NT2/D1 (cell line): ENCODE measurements around the gene ABCF3.

Experiments used
- SUZ12 ChIP-seq: IDR thresholded peaks from 2 replicates; pipeline ENCODE4 v1.6.1; 2011; ENCODE audit not compliant: insufficient read length, insufficient read depth; ENCODE audit errors: extremely low read depth
- YY1 ChIP-seq: IDR thresholded peaks from 2 replicates; pipeline ENCODE4 v1.6.1; 2011; ENCODE audit not compliant: insufficient read length, insufficient read depth

- TF ChIP-seq SUZ12: no peak
- no peak for TF ChIP-seq YY1
Observed at GRCh38 chr3:184167786-184168185, 18.2 kb upstream of the ABCF3 start.
